Motor neuron (in vitro differentiated cells): ENCODE measurements around the gene MAD2L1. TPM values are rescaled to one million over a fixed set of nuclear protein-coding genes. Genes with fewer than 3 reads are reported as not detected.
A peak's percentile ranks its signal among the peaks of the same experiment; 100 is the strongest.

Experiments
- ATAC-seq, 8 experiments: fragments of 200-7000 bp; cut with Tn5 transposase; replicated peaks in 6 of 8; 2 replicates each; pipeline ENCODE4 v1.8.0; 2021; ENCODE audit warnings: mild to moderate bottlenecking in 8 of 8, moderate library complexity in 8 of 8
- H3K27ac ChIP-seq, 2 donors: fragments of 250-450 bp; sonication (Bioruptor Pico); 2 replicates each; pipeline ENCODE4 v1.9.0; 2021; ENCODE audit warnings: antibody characterized with exemption in 2 of 2, mild to moderate bottlenecking in 2 of 2, moderate library complexity in 1 of 2
- H3K4me1 ChIP-seq, 2 donors: fragments of 250-450 bp; sonication (Bioruptor Pico); replicated peaks in 1 of 2; 2 replicates each; pipeline ENCODE4 v1.6.1; 2021; ENCODE audit warnings: antibody characterized with exemption in 2 of 2, mild to moderate bottlenecking in 2 of 2, moderate library complexity in 1 of 2
- H3K4me3 ChIP-seq, 5 donors: fragments of 250-450 bp; sonication (Bioruptor Pico); 2 replicates each; pipeline ENCODE4 v1.9.0; 2021; ENCODE audit warnings: antibody characterized with exemption in 5 of 5, mild to moderate bottlenecking in 5 of 5, moderate library complexity in 4 of 5
- WGBS, 10 experiments: fragments of 450-650 bp; shearing (Covaris generic); methylation state at CpG; one replicate each; pipeline ENCODE4 v1.0.0; 2022; 5-methylcytosine and 5-hydroxymethylcytosine counted together
- in situ Hi-C, 9 experiments: fragments of 400-800 bp; cut with MboI; loops; one replicate each; pipeline ENCODE4 v1.15.0; 2021; ENCODE audit warnings: low sequenced_read_pairs in 9 of 9, low pct_unique_long_range_greater_than_20kb in 2 of 9; ENCODE audit not compliant: unreplicated experiment in 9 of 9
- total RNA-seq, 8 experiments: library from RNA; unstranded; fragments of 300-600 nt; gene quantifications; 2 replicates each; pipeline versions ENCODE4 v1.2.3 to v1.2.4, GENCODE V29; 2022

MAD2L1 gene
- total RNA-seq, 8 experiments from 2014 or later: 0.97 to 65.5 (median 10.2) TPM

- Histone ChIP-seq H3K4me3 (no peak overlapping the region), H3K4me1 (peaks cover 0 to 8% of the 10 kb centered on the region in 2 donors), H3K27ac (no peak overlapping the region)
- in situ Hi-C loops: no loop called here
- ATAC-seq: no peak
- 63 to 100% (median 75%) methylated on average over 1 of the region's 1 CpG; no CpG with 5 or more reads in 2 of the 10 experiments for WGBS, 10 experiments
Measured at GRCh38 chr4:120053911-120054310, 12.7 kb downstream of the MAD2L1 start.

DNA sequence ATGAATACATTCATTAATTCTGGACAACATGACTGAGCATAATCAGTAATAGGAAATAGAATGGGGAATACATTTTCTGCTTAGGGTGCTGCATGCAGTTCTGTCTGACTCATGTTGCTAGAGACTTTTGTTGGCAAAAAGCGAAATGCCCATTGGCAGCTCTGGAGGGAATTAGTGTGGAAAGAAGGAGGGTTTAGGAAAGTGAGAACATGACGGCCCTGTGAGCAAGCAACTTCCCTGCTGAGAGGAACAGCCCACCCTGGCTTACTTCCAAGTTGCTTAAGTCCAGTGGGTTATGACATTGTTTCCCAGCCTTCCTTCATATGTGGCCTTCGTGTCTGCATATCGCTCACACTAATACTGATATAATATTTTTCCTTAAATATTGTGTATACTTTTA is 13.8 kb downstream of the MAD2L1 start:
- H3K4me3 ChIP-seq: no peak overlapping the region
- in situ Hi-C loops: no loop called here
- peak in 5 of 8 experiments; percentile 22 to 84 (median 32) for ATAC-seq
- WGBS, 10 experiments: 0 to 90% (median 79%) methylated on average over 1 to 4 of the region's 4 CpGs; no CpG with 5 or more reads in 3 of the 10 experiments
- peaks cover 0 to 8% of the 10 kb centered on the region in 2 donors for H3K4me1 ChIP-seq
- no peak overlapping the region for H3K27ac ChIP-seq

DNA sequence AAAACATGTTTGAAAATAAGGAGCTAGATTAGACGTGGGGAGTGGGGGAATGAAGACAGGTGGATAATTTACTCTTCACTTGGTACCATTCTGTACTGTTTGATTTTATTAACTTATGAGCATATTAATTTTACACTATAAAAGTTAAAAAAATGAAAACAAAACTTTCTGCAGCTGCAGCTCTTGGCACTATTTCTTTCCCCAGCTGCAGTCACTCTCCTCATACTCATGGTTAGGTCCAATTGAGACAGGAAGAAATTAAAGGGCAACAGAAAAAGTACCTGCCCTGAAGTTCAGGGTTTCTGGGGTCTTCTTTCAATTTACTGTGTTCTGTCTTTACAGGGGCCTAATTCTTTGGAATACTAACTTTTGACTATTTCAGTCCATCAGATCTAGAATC is 15.4 kb downstream of the MAD2L1 start:
- H3K4me1 ChIP-seq: peaks cover 0 to 8% of the 10 kb centered on the region in 2 donors
- ATAC-seq: no peak
- no peak overlapping the region for H3K4me3 ChIP-seq
- 38 to 80% (median 50%) methylated on average over 1 of the region's 1 CpG; no CpG with 5 or more reads in 3 of the 10 experiments for WGBS, 10 experiments
- no peak overlapping the region for H3K27ac ChIP-seq
- in situ Hi-C loops: no loop called here

- WGBS, 10 experiments: 33 to 100% (median 55%) methylated on average over 1 to 9 of the region's 11 CpGs; no CpG with 5 or more reads in 1 of the 10 experiments
- ATAC-seq: peak; percentile 86 to 99 (median 94)
- peaks cover 0 to 1% of the 10 kb centered on the region in 2 donors for H3K4me1 ChIP-seq
- no peak overlapping the region for H3K4me3 ChIP-seq
- in situ Hi-C loops: loop anchor here in 6 of 9 experiments (25.0 kb wide), 4 partner anchors 413 to 1063 kb away; partner anchors contain the start of genes PDE5A (in 3 of the 6) and FABP2 (in 2 of the 6)
- no peak overlapping the region for H3K27ac ChIP-seq
Measured at GRCh38 chr4:120049732-120050494, 16.7 kb downstream of the MAD2L1 start.

- in situ Hi-C loops: loop anchor here in 6 of 9 experiments (25.0 kb wide), 4 partner anchors 407 to 1057 kb away; partner anchors contain the start of genes PDE5A (in 3 of the 6) and FABP2 (in 2 of the 6)
- WGBS, 10 experiments: 52 to 100% (median 73%) methylated on average over 1 to 4 of the region's 4 CpGs; no CpG with 5 or more reads in 2 of the 10 experiments
- no peak overlapping the region for H3K27ac ChIP-seq
- ATAC-seq: no peak
- no peak overlapping the region for H3K4me3 ChIP-seq
- H3K4me1 ChIP-seq: no peaks in the 10 kb centered on the region
Measured at GRCh38 chr4:120043828-120044227, 22.8 kb downstream of the MAD2L1 start.

DNA sequence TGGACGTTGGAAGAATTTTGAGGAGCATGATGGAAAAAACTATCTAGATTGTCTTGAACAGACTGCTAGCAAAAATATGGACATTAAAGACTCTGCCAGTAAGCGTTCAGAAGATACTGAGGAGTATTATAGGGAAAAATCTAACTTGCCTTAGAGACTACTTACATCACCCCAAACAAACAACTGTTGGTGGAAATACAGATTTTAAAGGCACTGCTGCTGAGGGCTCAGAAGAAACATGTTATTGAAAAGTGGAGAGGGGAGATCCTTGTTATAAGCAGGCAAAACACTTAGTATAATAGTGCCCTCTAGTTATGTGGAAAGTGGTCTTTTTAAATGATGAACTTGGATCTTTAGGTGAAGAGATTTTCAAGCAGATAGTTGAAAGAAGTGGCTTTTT is 29.2 kb downstream of the MAD2L1 start:
- WGBS, 10 experiments: 0 to 100% (median 84%) methylated on average over 1 to 2 of the region's 2 CpGs
- ATAC-seq: no peak
- Histone ChIP-seq H3K4me3 (no peak overlapping the region), H3K4me1 (no peaks in the 10 kb centered on the region), H3K27ac (no peak overlapping the region)
- in situ Hi-C loops: loop anchor here in 6 of 9 experiments (25.0 kb wide), 4 partner anchors 400 to 1050 kb away; partner anchors contain the start of genes PDE5A (in 3 of the 6) and FABP2 (in 2 of the 6)

DNA sequence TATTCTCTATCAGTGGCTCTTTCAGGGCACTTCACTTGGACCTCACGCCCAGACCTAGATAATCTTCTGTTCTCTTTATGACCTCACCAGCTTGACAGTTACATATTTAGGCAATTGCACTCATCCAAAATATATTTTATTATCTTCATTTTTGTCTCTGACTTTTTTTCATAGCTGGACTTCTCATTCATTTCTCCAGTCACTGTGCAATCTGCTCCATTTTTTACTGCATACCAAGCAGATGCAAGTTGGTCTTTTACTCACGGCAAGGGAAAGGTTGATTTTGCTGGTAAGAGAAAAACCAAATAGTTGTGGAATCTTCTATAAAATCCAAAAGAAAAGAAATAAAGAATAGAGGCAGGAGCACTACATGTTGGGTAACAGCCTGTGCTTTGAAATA is 31.7 kb downstream of the MAD2L1 start:
- H3K4me1 ChIP-seq: no peaks in the 10 kb centered on the region
- ATAC-seq: no peak
- in situ Hi-C loops: loop anchor here in 6 of 9 experiments (25.0 kb wide), 4 partner anchors 398 to 1048 kb away; partner anchors contain the start of genes PDE5A (in 3 of the 6) and FABP2 (in 2 of the 6)
- no peak overlapping the region for H3K27ac ChIP-seq
- H3K4me3 ChIP-seq: no peak overlapping the region
- 0 to 100% (median 75%) methylated on average over 1 to 2 of the region's 2 CpGs; no CpG with 5 or more reads in 2 of the 10 experiments for WGBS, 10 experiments

- no peak for ATAC-seq
- H3K4me3 ChIP-seq: no peak overlapping the region
- in situ Hi-C loops: loop anchor here in 6 of 9 experiments (25.0 kb wide), 4 partner anchors 390 to 1040 kb away; partner anchors contain the start of genes PDE5A (in 3 of the 6) and FABP2 (in 2 of the 6)
- WGBS, 10 experiments: 29 to 100% (median 86%) methylated on average over 1 to 2 of the region's 2 CpGs
- no peaks in the 10 kb centered on the region for H3K4me1 ChIP-seq
- H3K27ac ChIP-seq: no peak overlapping the region
Measured at GRCh38 chr4:120026853-120027252, 39.8 kb downstream of the MAD2L1 start.

- no peak for ATAC-seq
- no peak overlapping the region for H3K4me3 ChIP-seq
- 0 to 100% (median 92%) methylated on average over 1 of the region's 1 CpG; no CpG with 5 or more reads in 3 of the 10 experiments for WGBS, 10 experiments
- no peak overlapping the region for H3K27ac ChIP-seq
- in situ Hi-C loops: loop anchor here in 6 of 9 experiments (25.0 kb wide), 4 partner anchors 388 to 1038 kb away; partner anchors contain the start of genes PDE5A (in 3 of the 6) and FABP2 (in 2 of the 6)
- H3K4me1 ChIP-seq: no peaks in the 10 kb centered on the region
Measured at GRCh38 chr4:120025516-120025915, 41.1 kb downstream of the MAD2L1 start.

- no peak overlapping the region for H3K27ac ChIP-seq
- no peak for ATAC-seq
- no peaks in the 10 kb centered on the region for H3K4me1 ChIP-seq
- 100% methylated on average over 1 of the region's 1 CpG; no CpG with 5 or more reads in 7 of the 10 experiments for WGBS, 10 experiments
- in situ Hi-C loops: no loop called here
- no peak overlapping the region for H3K4me3 ChIP-seq
Measured at GRCh38 chr4:120018786-120019185, 47.9 kb downstream of the MAD2L1 start.

DNA sequence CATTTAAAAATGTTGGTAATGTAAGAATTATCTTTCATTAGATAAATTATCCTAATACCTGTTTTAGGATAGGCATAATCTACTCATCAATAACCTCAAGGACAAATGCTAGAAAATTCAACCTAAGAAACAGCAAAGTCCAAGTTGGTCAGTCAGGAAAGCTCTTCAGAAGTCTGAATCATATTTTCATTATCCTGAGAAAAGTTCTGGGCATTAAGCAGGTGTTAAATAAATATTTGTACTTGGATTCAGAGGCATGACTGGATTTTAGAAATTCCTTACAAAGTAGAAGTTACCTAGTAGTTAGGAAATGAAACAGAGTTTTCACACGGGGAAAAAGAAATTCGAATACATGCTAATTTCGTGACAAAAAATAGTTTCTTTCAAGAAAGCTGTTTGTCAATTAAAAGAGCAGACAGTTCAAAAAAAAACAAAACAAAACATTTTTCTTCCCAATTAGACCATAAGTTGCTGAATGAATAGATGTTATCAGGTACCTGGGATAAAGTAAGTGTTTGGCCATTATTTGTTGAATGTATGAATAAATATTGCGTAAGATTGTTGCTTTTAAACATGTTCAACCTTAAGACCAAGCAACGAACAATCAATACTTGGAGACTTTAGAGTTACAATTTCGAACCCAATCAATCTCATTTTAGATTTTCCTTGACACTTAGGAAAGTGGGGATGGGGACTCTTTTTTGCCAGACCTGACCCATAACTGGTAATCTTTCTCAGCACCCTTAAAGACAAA is 48.5 kb downstream of the MAD2L1 start:
- WGBS, 10 experiments: 22 to 89% (median 84%) methylated on average over 5 to 6 of the region's 6 CpGs
- no peak overlapping the region for H3K4me3 ChIP-seq
- no peak for ATAC-seq
- in situ Hi-C loops: no loop called here
- no peak overlapping the region for H3K27ac ChIP-seq
- no peaks in the 10 kb centered on the region for H3K4me1 ChIP-seq

DNA sequence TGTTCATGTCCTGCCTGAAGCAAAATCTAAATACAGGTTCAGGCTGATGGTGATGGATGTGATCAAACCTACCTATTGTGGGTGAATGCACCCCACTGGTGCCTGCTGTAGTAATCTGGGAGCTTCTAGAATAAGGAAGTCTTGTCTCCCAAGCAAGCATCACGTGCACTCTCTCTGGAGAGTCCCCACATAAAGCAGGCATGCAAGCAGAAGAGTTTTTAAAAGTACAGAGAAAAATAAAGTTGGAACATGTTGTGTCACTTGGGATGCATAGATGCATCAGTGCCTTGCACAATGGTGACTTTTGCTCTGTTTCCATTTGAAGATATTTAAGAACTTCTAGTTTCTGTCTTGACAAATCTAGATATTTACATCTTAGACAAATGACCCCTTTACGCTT is 54.9 kb downstream of the MAD2L1 start:
- WGBS, 10 experiments: 30 to 100% (median 76%) methylated on average over 1 to 2 of the region's 2 CpGs; no CpG with 5 or more reads in 1 of the 10 experiments

More for the DNA sequence above, 54.9 kb downstream of the MAD2L1 start:
- Histone ChIP-seq H3K27ac (no peak overlapping the region), H3K4me1 (no peaks in the 10 kb centered on the region), H3K4me3 (no peak overlapping the region)
- ATAC-seq: no peak
- in situ Hi-C loops: no loop called here
